Stimulated activated CD4-positive, alpha-beta T cell treated with anti-CD3 and anti-CD28 coated beads, Interleukin-4, amount 100 ng/mL, for 48 hours (primary cell): ENCODE results near the gene NEAT1.

Experiments
- DNase-seq, 2 donors: peaks; one replicate each; pipeline ENCODE4 v3.0.0-alpha.2; 2020; ENCODE audit warnings: low read depth in 2 of 2

NEAT1 gene

DNA sequence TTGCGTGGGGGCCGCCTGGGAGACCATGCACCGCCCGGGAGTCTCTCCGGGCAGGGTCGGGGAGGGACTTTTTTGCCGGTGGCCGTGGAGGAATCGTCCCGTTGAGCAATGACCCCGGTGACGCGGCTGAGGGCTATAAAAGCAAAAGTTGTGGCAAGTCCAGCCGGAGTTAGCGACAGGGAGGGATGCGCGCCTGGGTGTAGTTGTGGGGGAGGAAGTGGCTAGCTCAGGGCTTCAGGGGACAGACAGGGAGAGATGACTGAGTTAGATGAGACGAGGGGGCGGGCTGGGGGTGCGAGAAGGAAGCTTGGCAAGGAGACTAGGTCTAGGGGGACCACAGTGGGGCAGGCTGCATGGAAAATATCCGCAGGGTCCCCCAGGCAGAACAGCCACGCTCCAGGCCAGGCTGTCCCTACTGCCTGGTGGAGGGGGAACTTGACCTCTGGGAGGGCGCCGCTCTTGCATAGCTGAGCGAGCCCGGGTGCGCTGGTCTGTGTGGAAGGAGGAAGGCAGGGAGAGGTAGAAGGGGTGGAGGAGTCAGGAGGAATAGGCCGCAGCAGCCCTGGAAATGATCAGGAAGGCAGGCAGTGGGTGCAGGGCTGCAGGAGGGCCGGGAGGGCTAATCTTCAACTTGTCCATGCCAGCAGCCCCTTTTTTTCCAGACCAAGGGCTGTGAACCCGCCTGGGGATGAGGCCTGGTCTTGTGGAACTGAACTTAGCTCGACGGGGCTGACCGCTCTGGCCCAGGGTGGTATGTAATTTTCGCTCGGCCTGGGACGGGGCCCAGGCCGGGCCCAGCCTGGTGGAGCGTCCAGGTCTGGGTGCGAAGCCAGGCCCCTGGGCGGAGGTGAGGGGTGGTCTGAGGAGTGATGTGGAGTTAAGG, at the start of gene NEAT1:
Gene NEAT1, plus strand, starts transcription at position 166 of the 883 bp plus-strand sequence.
- peak; percentile 89 to 93 for DNase-seq

DNA sequence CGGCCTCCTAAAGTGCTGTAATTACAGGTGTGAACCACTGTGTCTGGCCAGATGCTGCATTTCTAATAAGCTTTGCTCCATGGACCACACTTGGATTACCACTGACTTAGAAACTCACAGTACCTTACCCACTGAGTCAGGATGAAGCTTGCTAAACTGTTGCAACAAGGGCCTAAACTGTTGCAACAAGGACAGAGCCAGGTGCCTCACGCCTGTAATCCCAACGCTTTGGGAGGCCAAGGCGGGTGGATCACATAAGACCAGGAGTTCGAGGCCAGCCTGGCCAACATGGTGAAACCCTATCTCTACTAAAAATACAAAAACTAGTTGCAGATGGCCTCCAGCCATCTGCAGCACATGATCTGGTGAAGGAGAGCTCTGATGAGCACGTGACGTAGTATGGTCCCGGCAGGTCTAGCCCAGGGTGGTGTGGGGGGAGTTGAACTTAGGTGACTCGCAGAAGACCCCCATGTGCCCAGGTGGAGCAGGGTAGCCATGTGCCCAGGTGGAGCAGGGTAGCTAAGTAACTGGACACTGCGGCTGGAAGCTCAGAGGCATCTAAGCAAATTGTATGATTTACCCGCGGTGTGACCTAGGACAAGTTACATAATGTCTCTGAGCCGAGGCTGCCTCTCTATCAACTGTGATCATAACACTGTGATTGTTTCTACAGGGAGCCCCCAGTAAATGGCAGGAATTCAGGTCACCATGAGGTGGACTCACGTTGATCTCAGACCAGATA, 48.6 kb upstream of the NEAT1 start:
- no peak for DNase-seq

DNA sequence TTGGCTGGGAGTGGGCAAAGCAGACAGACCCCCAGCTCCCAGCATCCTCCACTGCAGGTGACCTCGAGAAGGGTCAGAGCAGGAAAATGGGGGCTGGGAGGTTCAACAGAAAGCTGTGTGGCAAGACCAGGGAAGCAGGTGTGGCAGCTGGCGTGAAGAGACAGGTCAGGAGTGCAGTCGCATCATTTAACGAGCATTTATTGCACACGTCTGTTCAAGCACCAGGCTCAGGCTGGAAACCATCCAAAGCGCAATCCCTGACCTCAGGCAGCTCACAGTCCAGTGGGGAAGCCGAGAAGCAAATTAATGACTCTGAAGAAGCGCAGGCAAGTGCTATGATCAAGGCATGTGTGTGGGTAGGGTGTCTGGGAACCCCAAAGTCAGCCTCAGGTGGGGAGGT, 47.6 kb upstream of the NEAT1 start:
- no peak for DNase-seq

DNA sequence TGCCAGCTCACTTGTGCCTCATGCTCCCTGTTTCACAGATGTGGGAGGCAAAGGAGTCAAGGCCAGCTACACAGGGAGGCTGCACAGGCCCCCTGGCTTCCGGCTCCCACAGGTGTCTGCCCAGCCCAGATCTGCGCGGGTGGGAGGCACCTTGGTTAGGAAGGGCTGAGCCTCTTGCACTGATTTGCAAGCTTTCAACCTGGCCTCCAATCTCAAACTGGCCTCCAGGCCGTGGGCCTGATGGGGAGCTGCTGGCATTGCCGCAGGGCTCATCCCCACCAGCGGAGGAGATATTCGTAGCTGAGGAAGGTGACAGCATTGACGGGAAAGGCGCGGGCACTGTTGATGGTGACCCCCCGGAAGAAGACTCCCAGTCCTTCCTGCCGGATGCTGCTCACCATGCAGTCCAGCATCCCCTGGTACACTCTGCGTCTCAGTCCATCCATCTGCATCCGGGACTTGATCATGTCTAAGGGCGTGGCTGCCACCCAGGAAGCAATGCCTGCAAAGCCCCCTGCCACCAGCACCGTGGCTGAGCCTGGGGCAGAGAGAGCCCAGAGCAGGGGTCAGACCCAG, 46.4 kb upstream of the NEAT1 start:
- DNase-seq, result no peak

DNA sequence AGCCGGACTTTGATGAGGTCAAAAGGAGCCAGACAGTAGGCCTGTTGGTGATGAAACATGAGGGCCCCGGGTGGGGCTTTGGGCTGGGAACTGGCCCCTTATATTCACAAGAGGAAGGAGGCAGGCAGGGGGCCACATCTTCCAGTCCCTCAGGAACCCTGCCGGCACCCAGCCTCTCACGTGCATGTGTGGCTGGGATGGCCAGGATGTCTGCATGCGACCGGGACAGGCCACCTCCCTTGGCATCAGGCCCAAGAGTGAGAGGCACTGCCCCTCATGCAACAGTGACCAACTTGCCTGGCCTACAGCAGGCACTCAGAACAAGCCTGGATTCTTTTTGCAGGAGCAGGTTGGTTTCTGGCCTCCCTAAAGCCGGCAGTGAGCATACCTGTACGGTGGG, 45.6 kb upstream of the NEAT1 start:
- DNase-seq, result no peak

DNA sequence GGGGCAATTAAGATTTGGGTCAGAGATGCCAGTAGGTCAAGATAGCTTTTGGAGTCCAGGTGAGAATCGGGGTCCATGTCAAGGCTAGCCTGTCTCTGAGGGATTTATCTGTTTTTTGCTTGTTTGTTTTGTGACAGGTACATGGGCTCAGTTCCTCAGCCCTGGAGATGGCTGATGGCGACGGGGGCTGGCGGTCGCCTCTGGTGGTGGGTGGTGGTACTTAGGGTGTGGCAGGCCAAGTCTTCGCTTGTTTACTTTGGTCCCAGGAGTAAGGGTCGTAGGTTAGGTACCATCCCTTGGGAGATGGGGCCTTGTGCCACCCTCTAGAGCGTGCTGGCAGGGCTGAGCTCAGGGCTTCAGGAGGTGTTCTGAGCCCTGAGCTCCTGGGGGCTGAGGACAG, 44.8 kb upstream of the NEAT1 start:
- DNase-seq, result no peak

DNA sequence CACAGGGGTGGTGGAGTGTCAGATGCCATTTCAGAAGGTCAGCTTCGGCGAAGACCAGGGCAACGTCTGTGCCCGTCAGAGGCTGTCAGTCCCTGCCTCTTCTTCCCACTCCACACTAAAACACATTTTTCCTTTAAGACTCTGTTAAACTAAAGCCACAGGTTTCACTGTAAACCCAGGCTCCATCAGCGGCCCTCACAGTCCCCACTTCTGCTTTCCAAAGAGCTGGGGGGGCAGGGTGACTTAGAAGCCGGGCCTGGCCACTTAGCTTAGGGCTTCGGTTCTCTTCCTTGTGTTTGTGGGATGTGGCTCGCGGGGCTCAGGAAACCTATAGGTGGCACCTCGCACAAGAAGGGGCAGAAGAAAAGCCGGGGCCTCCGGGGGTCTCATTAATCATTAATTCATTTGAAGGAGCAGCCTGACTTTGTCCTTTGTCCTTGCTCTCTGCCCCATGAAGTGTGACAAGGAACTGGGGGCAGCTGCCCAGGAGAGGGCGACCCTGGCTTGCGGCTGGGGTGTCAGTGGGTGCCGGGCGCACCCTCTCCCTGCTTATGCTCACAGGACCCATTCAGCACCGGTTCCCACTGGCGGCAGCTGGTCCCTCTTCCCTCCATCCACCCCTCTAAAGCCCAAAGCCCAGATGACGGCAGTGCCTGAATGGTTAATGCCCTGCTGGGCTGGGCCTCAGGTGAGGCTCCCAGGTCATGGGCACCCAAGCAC, 44.2 kb upstream of the NEAT1 start:
- DNase-seq, result no peak

DNA sequence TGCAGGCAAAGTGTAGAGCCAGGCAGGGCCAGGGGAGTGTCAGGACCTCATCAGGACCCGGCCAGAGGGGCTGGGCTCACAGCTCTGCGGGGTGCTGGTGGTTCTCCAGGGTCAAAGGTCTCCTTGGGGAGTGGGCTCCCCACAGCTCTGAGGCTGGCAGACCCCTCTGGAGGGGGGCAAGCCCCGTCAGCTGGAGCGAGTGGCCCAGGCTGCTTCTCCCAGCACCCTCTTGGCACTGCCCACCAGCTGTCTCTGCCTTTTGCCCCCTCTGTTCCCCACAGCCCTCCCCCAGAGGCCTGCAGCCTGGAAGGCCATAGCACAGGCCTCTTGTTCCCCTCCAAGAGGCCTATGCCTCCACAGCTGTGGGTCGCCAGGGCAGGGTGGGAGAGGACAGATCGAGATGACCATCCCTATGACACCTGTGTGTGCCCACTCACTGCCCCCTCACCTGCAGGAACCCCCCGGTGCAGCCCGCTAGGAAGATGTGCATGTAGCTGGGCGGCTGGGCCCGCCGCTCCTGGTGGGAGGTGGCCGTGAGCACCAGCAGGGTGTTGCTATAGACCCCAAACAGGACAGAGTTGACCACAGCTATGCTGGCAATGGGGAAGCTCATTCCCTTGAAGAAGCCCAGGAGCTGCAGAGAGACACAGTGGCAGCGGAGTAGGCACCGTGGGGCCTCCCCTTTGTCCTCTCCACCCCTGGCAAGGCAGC, 43.5 kb upstream of the NEAT1 start:
- DNase-seq, result no peak

DNA sequence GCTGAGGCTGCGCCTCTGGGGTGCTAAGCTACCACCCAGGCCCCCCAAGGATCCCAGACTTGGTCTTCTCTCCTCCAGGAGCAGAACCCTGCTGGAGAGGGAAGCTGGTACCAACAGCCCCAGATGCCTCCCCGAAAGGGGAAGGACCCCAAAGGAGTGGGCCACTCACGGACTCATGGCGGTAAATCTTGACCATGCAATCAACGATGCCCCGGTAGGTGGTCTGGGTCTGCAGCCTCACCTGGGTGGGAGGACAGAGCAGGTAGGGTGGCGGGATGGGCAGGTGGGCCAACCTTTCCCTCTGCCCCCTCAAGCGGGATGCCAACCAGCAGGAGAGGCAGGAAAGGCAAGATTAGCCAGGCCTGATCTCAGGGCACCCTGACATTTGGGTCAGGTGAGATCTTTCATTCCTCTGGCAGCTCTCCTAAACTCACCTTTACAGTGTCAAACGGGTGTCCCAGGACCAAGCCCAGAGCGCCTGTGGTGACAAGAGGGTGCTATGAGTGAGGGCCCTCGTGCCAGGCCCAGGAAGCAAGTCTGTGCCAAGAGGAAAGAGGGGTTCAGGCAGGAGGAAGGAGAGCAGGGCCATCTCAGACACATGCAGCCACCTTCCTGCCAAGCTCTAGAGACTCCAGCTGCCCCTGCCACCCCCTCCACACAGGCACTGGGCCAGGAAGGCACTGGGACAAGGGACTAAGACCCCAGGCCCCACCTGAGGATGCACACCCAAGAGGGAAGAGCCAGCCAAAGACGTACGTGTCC, 42.7 kb upstream of the NEAT1 start:
- DNase-seq, result no peak

DNA sequence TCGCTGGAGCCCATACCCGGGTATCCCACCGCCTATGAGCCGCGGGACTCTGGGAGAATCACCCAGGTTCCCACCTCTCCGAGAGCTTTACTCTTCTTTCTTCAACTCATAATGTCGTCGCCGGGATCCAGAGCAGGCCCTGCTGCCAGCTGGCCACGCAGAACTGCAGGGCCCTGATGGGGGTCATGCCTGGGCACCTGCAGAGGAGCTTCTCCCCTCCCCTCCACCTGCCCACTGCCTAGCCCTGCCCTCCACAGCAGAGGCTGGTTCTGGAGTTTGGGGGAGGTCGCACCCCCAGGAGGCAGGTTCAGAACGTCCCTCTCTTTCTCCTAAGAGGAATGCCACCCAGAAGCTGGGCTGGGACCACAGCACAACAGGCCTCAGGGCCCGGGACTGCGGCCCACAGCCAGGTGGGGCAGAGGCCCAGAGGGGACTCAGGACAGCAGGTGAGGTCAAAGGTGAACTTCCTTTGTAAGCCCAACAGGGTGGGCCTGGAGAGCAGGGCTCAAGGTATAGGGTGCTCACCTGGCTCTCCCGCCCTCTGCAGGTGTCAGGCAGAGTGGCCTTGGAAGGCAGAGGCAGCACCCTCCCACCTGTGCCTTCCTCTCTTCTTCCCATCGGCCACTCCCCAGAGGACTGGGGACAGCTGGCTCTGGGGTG, 42.0 kb upstream of the NEAT1 start:
- no peak for DNase-seq

DNA sequence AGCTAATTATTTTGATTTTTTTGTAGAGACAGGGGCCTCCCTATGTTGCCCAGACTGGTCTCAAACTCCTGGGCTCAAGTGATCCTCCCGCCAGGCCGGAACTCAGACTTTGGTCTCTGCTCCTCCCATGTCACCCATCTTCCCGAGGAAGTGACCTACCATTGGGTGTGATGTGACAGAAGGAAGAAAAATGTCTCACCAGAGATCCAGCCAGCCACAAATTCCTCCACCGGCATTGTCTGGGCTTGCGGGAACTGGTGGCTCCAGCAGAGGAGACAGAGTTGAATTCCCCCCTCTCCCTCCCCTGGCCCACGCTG, 40.9 kb upstream of the NEAT1 start:
- no peak for DNase-seq

DNA sequence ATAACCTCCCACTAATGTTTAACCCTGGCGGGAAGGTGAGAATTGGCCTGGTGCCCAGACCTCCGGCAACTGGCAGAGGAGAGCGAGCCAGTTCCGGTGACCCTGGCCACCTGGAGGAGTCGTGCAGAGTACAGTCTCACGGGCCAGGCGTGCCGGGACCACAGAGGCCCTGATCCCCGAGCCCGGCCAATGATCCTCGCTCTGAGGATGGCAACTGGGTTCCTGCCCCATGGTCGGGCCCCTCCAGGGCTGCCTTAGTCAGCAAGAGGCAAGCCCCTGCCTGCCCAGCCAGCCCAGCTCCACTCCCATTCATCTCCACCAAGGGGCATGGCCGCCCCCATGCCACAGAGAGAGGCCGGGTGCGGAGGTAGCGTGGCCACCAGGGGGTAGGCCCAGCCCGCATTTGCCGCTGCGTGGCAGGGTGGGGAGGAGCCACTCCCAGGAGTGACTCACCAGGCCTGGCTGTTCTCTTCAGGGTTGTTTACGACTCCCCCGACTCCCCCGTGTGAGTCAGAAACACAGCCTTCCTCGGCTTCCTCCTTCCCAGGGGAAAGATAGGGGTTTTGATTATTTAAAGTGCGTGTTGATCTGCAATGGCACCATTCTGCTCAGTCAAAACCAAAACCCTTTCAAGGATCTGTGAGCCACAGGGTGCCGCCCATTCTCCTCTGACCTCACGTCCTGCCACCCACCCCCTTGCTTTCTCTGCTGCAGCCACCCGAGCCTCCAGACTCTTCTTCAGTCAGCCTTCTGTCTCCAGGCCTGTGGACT, 40.4 kb upstream of the NEAT1 start, which contains the start of gene SLC25A45:
Gene SLC25A45, minus strand, starts transcription at position 614 of the 771 bp plus-strand sequence. CDS start 695 bp downstream, outside the sequence.
- peak; percentile 88 to 92 for DNase-seq

DNA sequence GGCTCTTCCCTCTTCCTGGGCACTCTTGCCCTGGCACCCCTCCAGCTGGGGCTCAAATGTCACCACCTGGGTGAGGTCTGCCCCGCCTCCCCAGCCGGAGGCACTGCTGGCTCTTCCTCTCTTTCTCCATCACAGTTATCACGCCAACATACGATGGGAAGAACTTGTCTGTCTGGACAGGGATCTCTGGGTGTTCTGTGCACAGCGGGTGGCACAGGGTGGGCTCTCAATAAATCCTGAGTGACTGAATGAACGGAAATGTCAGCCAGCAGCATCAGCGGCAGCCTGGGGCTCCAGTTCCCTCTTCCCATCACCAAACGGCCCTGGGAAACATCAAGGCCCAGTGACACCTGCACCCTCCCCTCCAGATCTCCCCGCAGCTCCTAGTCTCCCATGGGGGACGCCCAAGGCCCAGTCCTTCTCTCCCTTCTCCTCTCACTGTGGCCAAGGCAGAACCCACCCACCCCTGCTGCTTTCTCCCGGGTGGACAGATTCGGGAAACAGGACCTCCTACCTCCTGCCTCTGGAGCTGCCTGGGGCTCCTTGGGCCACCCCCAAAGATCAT, 39.7 kb upstream of the NEAT1 start:
- no peak for DNase-seq

DNA sequence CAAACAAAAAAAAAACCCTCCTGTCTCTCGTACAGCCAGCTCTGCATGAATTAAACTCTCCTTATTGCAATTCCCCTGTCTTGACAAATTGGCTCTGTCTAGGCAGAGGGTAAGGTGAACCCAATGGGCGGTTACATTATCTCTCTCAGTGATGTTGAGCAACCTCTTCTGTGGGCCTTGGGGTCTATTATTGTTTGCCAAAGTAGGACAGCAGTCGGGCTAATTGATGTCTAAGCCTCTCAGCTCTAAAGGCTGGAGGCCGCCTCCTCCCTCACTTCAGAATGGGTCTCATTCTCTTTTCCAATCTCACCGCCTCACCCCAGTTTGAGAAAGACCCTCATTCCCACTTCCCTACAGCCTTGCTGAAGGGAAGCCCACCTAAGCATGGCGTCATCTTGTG, 38.8 kb upstream of the NEAT1 start:
- DNase-seq, result no peak

DNA sequence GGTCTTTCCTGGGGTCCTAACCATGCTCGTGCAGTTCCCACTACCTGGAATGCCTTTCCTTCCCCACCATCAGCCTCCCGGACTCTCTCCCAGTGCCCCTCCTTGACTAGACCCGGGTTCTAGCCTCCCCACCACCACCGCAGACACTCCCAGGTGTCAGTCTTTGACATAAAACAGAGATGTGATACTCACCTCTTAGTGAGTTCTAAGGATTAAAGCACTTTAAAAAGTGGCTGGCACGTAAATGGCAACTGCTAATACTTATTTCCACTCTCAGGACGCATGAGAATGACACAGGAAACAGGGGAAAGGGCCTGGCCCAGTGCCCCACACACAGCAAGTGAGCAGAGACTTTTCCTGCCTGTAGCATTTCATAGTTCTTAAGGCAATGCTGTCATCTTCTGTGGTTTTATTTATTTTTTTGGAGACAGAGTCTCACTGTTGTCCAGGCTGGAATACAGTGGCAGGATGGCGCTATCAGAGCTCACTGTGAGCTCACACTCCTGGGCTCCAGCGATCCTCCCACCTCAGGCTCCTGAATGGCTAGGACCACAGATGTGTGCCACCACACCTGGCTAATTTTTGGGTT, 38.2 kb upstream of the NEAT1 start:
- no peak for DNase-seq

DNA sequence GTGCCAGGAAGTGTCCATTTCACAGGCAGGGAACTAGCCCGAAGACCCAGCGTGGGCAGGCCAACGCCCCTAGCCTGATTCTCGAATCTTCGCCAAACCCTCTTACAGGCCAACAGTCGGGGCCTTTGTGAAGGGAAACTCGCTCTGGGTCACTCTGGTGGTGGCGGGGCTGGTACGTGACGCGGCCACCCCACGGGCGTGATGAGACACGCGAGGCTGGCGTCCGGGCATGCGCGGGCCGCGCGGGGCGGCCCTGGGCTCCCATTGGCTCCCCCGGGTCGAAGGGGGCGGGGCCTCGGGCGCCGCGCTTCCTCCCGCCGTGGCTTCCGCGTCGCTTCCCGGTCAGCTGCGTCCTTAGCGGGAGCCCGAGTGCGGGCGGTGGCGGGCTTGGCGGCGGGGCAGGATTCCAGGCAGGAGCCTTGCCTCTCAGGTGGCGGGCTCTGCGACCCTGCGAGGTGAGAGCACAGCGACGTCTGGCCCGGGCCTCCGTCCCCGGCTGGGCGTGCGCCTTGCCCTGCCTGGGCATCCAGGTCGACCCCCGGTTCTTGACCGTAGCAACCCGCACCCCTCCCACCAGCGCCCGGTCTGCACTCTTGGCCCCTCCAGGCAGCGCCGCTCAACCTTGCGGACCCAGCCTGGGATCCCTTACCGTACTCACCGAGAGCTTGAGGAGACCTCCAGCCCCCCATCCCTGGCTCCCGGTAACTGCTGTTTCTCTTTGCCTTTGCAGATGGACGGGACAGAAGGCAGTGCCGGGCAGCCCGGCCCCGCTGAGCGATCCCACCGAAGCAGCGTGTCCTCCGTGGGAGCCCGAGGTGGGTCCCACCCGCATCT, 36.1 kb upstream of the NEAT1 start, which contains the start of gene FRMD8:
Gene FRMD8, plus strand, starts transcription at position 331 of the 834 bp plus-strand sequence. Its CDS starts 400 bp downstream, at position 731.
- peak; percentile 72 to 79 for DNase-seq

DNA sequence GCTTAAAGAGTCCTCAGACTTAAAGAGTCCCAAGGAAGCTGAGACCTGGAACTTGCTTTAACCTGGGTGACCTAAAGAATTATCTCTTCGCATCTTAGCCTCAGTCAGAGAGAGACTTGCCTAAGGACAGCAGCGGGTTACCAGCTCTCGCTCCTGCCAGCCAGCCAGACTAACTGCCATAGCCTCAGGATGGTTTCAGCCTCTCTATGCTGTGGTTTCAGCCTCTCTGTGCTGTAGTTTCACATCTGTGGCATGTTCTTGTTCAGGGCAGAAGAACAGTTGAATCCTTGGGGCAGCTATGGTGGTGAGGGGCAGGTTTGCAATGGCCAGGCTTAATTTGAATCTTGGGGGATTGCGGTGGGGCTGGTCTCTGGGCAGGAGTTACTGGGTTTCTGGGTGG, 33.9 kb upstream of the NEAT1 start:
- DNase-seq, result no peak
